OCI-LY3 (cell line): ENCODE measurements around the gene VWA1.

Experiments used
- CTCF ChIP-seq: fragments of 200-600, 300-600 bp; sonication (generic); IDR thresholded peaks from 2 replicates; pipeline ENCODE4 v1.5.1; 2014; ENCODE audit warnings: antibody characterized with exemption, low read length, low read depth
- EZH2phosphoT487 ChIP-seq: fragments of 200-600 bp; shearing (Covaris generic); IDR thresholded peaks from 2 replicates; pipeline ENCODE4 v1.6.1; 2018; ENCODE audit warnings: antibody characterized with exemption, mixed run types, low read depth

GRCh38 chr1:1387098-1388077, 48.1 kb upstream of the VWA1 start:
- TF ChIP-seq CTCF, result no peak
- no peak for TF ChIP-seq EZH2phosphoT487
